Stimulated activated CD4-positive, alpha-beta T cell treated with anti-CD3 and anti-CD28 coated beads, TNF-alpha, amount 100 ng/mL, for 1 hour (primary cell): ENCODE measurements around the gene GARIN6.
"Not testable (repeated sequence)": the region's sequence is repeated elsewhere in the genome, so short reads cannot be mapped to it uniquely, and the experiment has no call there.

Experiments
- DNase-seq, 3 donors: peaks; one replicate each; pipeline ENCODE4 v3.0.0-alpha.2; 2020; ENCODE audit warnings: low read depth in 3 of 3, low spot score in 1 of 3

Gene GARIN6

GRCh38 chr12:99647453-99647852 lies at the start of gene GARIN6:
TSS of gene GARIN6 (plus strand) at chr12:99647753. CDS start at chr12:99648175, 422 bp downstream.
- DNase-seq, result no peak

GRCh38 chr12:99598785-99599184 lies 48.8 kb upstream of the GARIN6 start:
- DNase-seq, result no peak

GRCh38 chr12:99600388-99600787 lies 47.2 kb upstream of the GARIN6 start:
- DNase-seq, result no peak

- no peak for DNase-seq
These were observed 37.9 kb upstream of the GARIN6 start for GRCh38 chr12:99609455-99610181.

DNA sequence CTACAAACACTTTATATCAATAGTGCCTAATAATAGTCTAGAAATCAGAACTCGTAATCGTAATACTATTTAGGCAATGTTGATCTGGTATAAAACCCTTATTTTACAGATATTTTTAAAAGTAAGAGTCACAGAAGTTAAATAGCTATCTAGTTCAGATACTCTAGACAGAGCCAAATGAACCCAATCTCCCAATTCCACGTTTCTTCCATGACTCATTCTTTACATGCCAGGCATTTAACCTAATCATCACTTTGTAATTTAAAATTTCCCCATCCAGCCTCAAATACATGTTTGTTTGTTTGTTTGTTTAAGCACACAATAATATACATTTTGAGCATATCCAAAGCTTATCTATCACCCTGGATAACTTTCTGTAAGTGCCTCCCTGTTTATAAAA lies 36.4 kb upstream of the GARIN6 start:
- no peak for DNase-seq

- DNase-seq, result no peak
These were observed 36.0 kb upstream of the GARIN6 start for GRCh38 chr12:99611599-99611998.

DNA sequence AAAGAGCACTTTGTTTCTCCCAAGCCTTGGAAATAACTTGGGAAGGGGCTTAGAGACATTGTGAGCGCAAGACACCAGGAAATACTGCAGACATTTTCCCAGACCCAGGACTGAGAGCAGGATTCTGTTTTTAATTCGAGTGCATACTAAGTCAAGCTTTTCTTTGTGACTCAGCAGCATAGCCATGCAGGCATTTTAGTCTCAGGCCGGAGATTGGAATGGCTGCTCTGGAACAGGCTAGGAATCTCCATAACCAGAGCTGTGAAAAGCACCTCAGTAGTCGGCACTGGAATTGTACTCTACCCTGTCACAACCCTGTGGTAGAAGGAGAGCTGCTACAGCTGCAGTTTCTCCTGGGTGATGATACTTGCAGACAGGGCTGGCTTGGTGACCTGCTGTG lies 28.9 kb upstream of the GARIN6 start:
- DNase-seq, result no peak

DNA sequence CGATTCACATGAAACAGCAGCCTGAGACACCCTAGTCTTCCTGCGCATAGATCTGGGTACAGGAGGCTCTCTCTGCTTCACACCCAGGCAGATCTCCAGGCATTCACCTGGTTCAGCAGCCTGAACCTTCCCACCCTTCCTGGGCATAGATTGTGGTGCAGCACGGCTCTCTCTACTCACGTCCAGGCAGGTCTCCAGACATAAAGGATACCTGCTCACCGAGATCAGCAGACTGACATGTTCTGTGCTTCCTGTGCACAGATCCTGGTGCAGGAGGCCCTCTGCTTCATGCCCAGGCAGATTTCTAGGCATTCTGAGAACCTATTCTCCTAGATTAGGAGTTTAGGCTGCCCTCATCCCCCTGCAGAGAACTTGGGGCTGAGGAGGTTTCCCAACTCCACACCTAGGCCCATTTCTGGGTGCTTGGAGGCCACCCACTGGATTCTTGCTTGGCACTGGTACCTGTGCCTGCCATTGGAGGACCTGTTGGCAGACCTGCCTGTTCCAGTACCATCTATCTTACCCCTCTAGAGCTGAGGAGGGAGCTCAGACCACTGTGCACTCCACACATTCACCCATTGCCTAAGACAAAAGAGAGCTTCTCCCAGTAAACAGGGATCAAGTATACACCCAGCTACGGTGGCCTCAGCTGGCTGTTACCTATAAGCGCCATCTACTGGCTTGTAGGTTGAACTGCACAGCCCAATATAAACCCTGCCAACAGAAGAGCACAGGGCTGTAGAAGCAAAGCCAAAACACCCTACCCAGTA lies 28.0 kb upstream of the GARIN6 start:
- no peak for DNase-seq

GRCh38 chr12:99620159-99620479 lies 27.4 kb upstream of the GARIN6 start:
- no peak for DNase-seq

DNA sequence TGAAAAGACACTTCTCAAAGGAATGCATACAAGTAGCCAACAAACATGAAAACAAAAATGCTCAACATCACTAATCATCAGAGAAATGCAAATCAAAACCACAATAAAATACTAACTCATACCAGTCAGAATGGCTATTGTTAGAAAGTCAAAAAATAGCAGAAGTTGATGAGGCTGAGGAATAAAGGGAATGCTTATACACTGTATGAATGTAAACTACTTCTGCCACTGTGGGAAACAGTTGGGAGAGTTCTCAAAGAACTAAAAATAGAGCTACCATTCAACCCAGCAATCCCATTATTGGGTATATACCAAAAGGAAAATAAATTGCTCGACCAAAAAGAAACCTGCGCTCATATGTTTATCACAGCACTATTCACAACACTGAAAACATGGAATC lies 23.0 kb upstream of the GARIN6 start:
- DNase-seq, result not testable (repeated sequence)

DNA sequence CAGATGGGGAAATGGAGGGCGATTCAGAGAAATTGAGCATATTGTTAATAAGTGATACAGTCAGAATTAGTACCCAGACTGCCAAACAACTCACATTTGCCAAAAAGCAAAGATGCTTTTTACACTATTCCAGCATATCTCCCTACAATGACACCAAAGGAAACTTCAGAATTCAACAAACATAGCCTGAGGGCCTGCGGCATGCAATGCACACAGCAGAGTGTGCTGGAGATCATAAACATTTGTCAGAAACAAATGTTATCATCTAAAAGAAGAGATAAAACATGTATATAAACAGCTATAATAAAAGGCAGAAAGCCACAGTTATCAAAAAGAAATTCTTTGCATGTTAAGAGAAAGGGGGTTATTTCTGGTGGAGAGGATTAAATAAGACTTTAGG lies 20.1 kb upstream of the GARIN6 start:
- no peak for DNase-seq

DNA sequence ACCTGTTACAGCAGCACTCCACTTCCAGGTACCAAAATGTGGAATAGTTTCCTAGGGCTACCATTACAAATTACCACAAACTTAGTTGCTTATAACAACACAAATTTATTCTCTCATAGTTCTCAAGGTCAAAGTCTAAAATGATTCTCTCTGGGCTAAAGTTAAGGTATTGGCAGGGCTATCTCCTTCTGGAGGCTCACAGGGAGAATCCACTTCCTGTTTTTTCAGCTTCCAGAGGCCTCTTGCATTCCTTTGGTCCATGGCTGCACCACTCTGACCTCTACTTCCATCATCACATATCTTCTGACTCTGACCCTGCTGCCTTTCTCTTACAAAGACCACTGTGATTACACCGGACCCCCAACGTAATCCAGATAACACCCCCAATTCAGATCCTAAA lies 2.9 kb upstream of the GARIN6 start:
- DNase-seq, result no peak

GRCh38 chr12:99648183-99648582 lies 630 bp downstream of the GARIN6 start:
- DNase-seq, result no peak

DNA sequence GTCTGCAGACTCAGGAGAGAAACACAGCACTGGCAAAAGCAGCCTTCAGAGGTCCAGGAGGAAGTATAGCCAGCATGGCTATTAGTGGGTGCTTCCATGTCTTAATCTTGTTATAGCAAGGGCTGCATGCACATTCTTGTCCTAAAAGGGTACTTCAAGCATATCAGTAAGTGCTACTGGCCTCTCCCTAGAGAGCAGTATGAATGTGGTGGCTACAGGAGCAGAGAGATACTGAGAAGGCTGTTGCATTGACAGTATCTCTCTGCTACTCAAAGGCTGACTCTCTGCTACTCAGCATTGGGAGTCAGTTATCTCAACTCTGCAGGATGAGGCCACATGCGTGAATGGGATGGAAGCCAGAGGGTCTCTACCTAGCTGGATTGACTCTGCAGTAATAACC lies 2.0 kb downstream of the GARIN6 start:
- no peak for DNase-seq

- DNase-seq, result no peak
These were observed 11.3 kb downstream of the GARIN6 start for GRCh38 chr12:99658671-99659349.

DNA sequence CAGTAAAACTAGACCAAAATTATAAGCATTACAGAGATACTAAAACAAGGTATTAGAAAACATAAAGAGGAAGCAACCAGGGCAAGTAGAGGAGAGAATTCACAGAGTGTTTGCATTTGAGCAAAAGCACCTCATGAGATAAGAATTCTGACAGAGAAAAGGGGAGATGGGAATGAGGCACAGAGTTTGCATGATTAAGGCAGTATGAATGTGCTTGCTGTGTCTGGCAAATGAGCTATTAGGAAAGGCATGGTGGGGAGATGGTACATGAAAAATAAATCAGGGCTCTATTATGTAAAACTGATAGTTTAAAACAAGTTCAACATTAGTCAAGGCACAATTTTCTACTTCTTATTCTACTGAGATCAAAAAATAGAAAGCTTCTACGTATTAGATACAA lies 23.1 kb downstream of the GARIN6 start:
- no peak for DNase-seq

DNA sequence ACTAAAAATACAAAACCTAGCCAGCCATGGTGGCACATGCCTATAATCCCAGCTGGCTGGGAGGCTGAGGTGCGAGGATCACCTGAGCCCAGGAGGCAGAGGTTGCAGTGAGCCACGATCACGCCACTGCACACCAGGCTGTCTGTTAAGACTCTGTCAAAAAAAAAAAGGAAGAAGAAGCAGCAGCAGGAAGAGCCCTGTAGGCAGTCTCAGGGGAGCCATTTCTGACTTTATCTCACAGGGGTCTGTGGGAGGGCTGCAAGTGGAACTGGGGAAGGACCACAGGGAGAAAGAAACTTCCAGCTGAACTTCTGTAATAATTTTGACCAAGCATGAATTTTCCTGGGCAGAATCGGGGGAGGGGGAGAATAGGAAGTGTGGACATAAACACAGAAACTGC lies 32.7 kb downstream of the GARIN6 start:
- no peak for DNase-seq

GRCh38 chr12:99686142-99686541 lies 38.6 kb downstream of the GARIN6 start:
- no peak for DNase-seq

GRCh38 chr12:99695050-99695449 lies 47.5 kb downstream of the GARIN6 start:
- DNase-seq, result no peak
